Measurements from ENCODE around the gene FZD8. TPM values are rescaled to one million over a fixed set of nuclear protein-coding genes. Genes with fewer than 3 reads are reported as not detected.

FZD8 gene
- total RNA-seq, 2 donors from 2014 or later: 11.0 to 11.7 TPM

GRCh38 chr10:35594115-35595079 lies 47.7 kb downstream of the FZD8 start:
- intact Hi-C loops (cut with DNase I): no loop called here
- H3K27me3 ChIP-seq: no peaks in the 10 kb centered on the region
- H3K4me1 ChIP-seq: no peaks in the 10 kb centered on the region
- DNase-seq: no peak
- H3K36me3 ChIP-seq: no peaks in the 10 kb centered on the region
- TF ChIP-seq CTCF (IDR thresholded peaks at IDR 0.05): no peak
- H3K9me3 ChIP-seq: no peaks in the 10 kb centered on the region
- H3K9ac ChIP-seq (ENCODE audit: low read depth in 2 of 2, low read length in 2 of 2): no peak overlapping the region
- H3K4me3 ChIP-seq: no peak overlapping the region
- no peak overlapping the region for H3K27ac ChIP-seq

- intact Hi-C loops (cut with DNase I): no loop called here
- no peak overlapping the region for H3K4me3 ChIP-seq
- no peak for TF ChIP-seq CTCF (IDR thresholded peaks at IDR 0.05)
- no peaks in the 10 kb centered on the region for H3K9me3 ChIP-seq
- H3K27ac ChIP-seq: no peak overlapping the region
- H3K4me1 ChIP-seq: no peaks in the 10 kb centered on the region
- H3K36me3 ChIP-seq: no peaks in the 10 kb centered on the region
- no peaks in the 10 kb centered on the region for H3K27me3 ChIP-seq
- H3K9ac ChIP-seq (ENCODE audit: low read depth in 2 of 2, low read length in 2 of 2): no peak overlapping the region
- no peak for DNase-seq
Measured at GRCh38 chr10:35592441-35592840, 49.7 kb downstream of the FZD8 start.

- no peak for TF ChIP-seq CTCF (IDR thresholded peaks at IDR 0.05)
- intact Hi-C loops (cut with DNase I): no loop called here
- H3K9me3 ChIP-seq: no peaks in the 10 kb centered on the region
- no peak overlapping the region for H3K9ac ChIP-seq (ENCODE audit: low read depth in 2 of 2, low read length in 2 of 2)
- H3K36me3 ChIP-seq: no peaks in the 10 kb centered on the region
- no peaks in the 10 kb centered on the region for H3K4me1 ChIP-seq
- no peak overlapping the region for H3K4me3 ChIP-seq
- DNase-seq: no peak
- no peak overlapping the region for H3K27ac ChIP-seq
- H3K27me3 ChIP-seq: no peaks in the 10 kb centered on the region
Measured at GRCh38 chr10:35588836-35589235, 53.3 kb downstream of the FZD8 start.

Other genes starting within 250 kb of the FZD8 start
- not detected for gene GJD4, start 37.0 kb downstream of the FZD8 start, total RNA-seq

Measured in colonic mucosa (tissue), 4 donors.